ENCODE results near the gene RNASEH2A.

DNA sequence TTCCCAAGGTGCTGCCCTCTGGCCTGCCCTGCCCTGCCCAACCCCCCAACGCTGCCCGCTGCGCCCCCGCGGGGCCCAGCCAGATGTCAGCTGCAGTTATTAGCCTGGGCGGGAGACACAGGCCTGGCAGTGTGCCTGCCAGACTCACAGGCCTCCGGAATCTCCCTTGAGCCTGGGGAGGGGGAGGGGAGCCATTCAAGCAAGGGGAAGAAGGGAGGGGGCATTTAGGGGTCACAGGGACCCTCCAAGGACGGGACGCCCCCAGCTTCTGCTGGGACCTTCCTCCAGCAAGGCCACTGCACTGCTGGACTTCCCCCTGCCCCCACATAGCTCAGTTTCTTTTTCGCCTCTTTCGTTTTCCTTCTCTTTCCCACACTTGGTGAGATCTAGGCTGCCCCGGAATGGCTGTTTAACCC lies 17.7 kb upstream of the RNASEH2A start:
- TF ChIP-seq, protein P1, sequence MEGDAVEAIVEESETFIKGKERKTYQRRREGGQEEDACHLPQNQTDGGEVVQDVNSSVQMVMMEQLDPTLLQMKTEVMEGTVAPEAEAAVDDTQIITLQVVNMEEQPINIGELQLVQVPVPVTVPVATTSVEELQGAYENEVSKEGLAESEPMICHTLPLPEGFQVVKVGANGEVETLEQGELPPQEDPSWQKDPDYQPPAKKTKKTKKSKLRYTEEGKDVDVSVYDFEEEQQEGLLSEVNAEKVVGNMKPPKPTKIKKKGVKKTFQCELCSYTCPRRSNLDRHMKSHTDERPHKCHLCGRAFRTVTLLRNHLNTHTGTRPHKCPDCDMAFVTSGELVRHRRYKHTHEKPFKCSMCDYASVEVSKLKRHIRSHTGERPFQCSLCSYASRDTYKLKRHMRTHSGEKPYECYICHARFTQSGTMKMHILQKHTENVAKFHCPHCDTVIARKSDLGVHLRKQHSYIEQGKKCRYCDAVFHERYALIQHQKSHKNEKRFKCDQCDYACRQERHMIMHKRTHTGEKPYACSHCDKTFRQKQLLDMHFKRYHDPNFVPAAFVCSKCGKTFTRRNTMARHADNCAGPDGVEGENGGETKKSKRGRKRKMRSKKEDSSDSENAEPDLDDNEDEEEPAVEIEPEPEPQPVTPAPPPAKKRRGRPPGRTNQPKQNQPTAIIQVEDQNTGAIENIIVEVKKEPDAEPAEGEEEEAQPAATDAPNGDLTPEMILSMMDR (IDR thresholded peaks at IDR 0.05), result peak in 3 of 12 donors; percentile 8 to 28 (median 25)
- no peak for TF ChIP-seq POLR2A (IDR thresholded peaks at IDR 0.05)

All from heart left ventricle (tissue), 13 donors.